Measurements from ENCODE around the gene FCN2. TPM values are rescaled to one million over a fixed set of nuclear protein-coding genes. Genes with fewer than 3 reads are reported as not detected.

Gene FCN2
- total RNA-seq, 4 donors from 2014 or later = 0.49 TPM; not detected in 3

GRCh38 chr9:134869554-134870300 is 10.9 kb upstream of the FCN2 start:
- no peak for DNase-seq
- H3K9me3 ChIP-seq = no peaks in the 10 kb centered on the region
- no peaks in the 10 kb centered on the region for H3K27me3 ChIP-seq
- H3K27ac ChIP-seq = no peak overlapping the region
- no peaks in the 10 kb centered on the region for H3K36me3 ChIP-seq
- H3K4me1 ChIP-seq = no peaks in the 10 kb centered on the region
- intact Hi-C loops (cut with DNase I; ENCODE audit: low total_unique reads) = no loop called here
- no peak for TF ChIP-seq POLR2A (IDR thresholded peaks at IDR 0.05)
- no peak for TF ChIP-seq CTCF (IDR thresholded peaks at IDR 0.05)
- no peak overlapping the region for H3K4me3 ChIP-seq

GRCh38 chr9:134870301-134870694 is 10.3 kb upstream of the FCN2 start:
- TF ChIP-seq POLR2A (IDR thresholded peaks at IDR 0.05) (no peak), CTCF (IDR thresholded peaks at IDR 0.05) (no peak)
- Histone ChIP-seq H3K36me3 (no peaks in the 10 kb centered on the region), H3K4me1 (no peaks in the 10 kb centered on the region), H3K27me3 (no peaks in the 10 kb centered on the region), H3K27ac (no peak overlapping the region), H3K9me3 (no peaks in the 10 kb centered on the region), H3K4me3 (no peak overlapping the region)
- intact Hi-C loops (cut with DNase I; ENCODE audit: low total_unique reads) = no loop called here
- no peak for DNase-seq

GRCh38 chr9:134870746-134871662 is 9.6 kb upstream of the FCN2 start:
- Histone ChIP-seq H3K27me3 (no peaks in the 10 kb centered on the region), H3K9me3 (no peaks in the 10 kb centered on the region), H3K27ac (no peak overlapping the region), H3K4me3 (no peak overlapping the region), H3K4me1 (no peaks in the 10 kb centered on the region), H3K36me3 (no peaks in the 10 kb centered on the region)
- TF ChIP-seq POLR2A (IDR thresholded peaks at IDR 0.05) (no peak), CTCF (IDR thresholded peaks at IDR 0.05) (no peak)
- intact Hi-C loops (cut with DNase I; ENCODE audit: low total_unique reads) = no loop called here
- DNase-seq = no peak

- TF ChIP-seq CTCF (IDR thresholded peaks at IDR 0.05) (no peak), POLR2A (IDR thresholded peaks at IDR 0.05) (no peak)
- no peaks in the 10 kb centered on the region for H3K36me3 ChIP-seq
- no peaks in the 10 kb centered on the region for H3K27me3 ChIP-seq
- H3K4me3 ChIP-seq = no peak overlapping the region
- H3K27ac ChIP-seq = no peak overlapping the region
- no peak for DNase-seq
- H3K9me3 ChIP-seq = no peaks in the 10 kb centered on the region
- intact Hi-C loops (cut with DNase I; ENCODE audit: low total_unique reads) = no loop called here
- H3K4me1 ChIP-seq = no peaks in the 10 kb centered on the region
Measured at GRCh38 chr9:134871697-134872340, 8.8 kb upstream of the FCN2 start.
